Muscle of leg (tissue), 16 donors: ENCODE measurements around the gene SLC44A3. TPM values are rescaled to one million over a fixed set of nuclear protein-coding genes. Genes with fewer than 3 reads are reported as not detected.

Source experiments
- DNase-seq: peaks from one replicate; pipeline ENCODE4 v3.0.0; 2013
- H3K27ac ChIP-seq: one replicate; pipeline ENCODE4 v1.5.1; 2013; ENCODE audit warnings: mild to moderate bottlenecking, low read length, control low read depth
- H3K27me3 ChIP-seq: one replicate; pipeline ENCODE4 v1.6.1; 2013; ENCODE audit warnings: low read length; ENCODE audit not compliant: control insufficient read depth, insufficient read depth
- H3K36me3 ChIP-seq: one replicate; pipeline ENCODE4 v1.6.1; 2013; ENCODE audit warnings: low read length; ENCODE audit not compliant: control insufficient read depth, insufficient read depth
- H3K4me1 ChIP-seq: one replicate; pipeline ENCODE4 v1.6.1; 2013; ENCODE audit warnings: low read length; ENCODE audit not compliant: control insufficient read depth, insufficient read depth
- H3K4me3 ChIP-seq: one replicate; pipeline ENCODE4 v1.5.1; 2013; ENCODE audit warnings: low read length, control low read depth
- H3K9me3 ChIP-seq: replicated peaks from 2 replicates; pipeline ENCODE4 v1.6.1; 2013; ENCODE audit warnings: low read depth, low read length; ENCODE audit not compliant: control insufficient read depth
- WGBS: methylation state at CpG from one replicate; pipeline ENCODE4 v1.1.5; 2013; ENCODE audit warnings: missing lambda C conversion rate; ENCODE audit not compliant: insufficient coverage; 5-methylcytosine and 5-hydroxymethylcytosine counted together
- long read RNA-seq, 11 donors: transcript quantifications; one replicate each; lab custom pipeline, GENCODE V29; 2026
- polyA plus RNA-seq, 8 donors: library from polyadenylated mRNA; unstranded; fragments of 120-200 nt; gene quantifications; one replicate each; pipeline versions ENCODE4 v1.2.1 to v1.2.3, GENCODE V29; 2013; ENCODE audit warnings: inconsistent platforms in 1 of 8, low replicate concordance in 1 of 8; ENCODE audit not compliant: insufficient read length in 8 of 8, insufficient read depth in 1 of 8
- total RNA-seq: library from RNA; stranded (reverse); fragments of 120-200 nt; gene quantifications from one replicate; pipeline ENCODE4 v1.2.4, GENCODE V29; 2013

SLC44A3 gene, protein sequence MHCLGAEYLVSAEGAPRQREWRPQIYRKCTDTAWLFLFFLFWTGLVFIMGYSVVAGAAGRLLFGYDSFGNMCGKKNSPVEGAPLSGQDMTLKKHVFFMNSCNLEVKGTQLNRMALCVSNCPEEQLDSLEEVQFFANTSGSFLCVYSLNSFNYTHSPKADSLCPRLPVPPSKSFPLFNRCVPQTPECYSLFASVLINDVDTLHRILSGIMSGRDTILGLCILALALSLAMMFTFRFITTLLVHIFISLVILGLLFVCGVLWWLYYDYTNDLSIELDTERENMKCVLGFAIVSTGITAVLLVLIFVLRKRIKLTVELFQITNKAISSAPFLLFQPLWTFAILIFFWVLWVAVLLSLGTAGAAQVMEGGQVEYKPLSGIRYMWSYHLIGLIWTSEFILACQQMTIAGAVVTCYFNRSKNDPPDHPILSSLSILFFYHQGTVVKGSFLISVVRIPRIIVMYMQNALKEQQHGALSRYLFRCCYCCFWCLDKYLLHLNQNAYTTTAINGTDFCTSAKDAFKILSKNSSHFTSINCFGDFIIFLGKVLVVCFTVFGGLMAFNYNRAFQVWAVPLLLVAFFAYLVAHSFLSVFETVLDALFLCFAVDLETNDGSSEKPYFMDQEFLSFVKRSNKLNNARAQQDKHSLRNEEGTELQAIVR
- total RNA-seq, result 2.8 TPM
- polyA plus RNA-seq, result 1 to 10 TPM; 2.1 to 5.2 (median 3.7) TPM
- long read RNA-seq, donor 1, result 0 reads
- long read RNA-seq, donor 2, result 0 reads
- long read RNA-seq, donor 3, partial matches to known transcripts, result 0 of 1 reads
- long read RNA-seq, donor 3, other reads (novel, unspliced or antisense), result 0 of 1 reads
- long read RNA-seq, donor 4, partial matches to known transcripts, result 0 of 1 reads
- long read RNA-seq, donor 4, other reads (novel, unspliced or antisense), result 0 of 1 reads
- long read RNA-seq, donor 5, partial matches to known transcripts, result 0 of 1 reads
- long read RNA-seq, donor 5, other reads (novel, unspliced or antisense), result 0 of 1 reads
- long read RNA-seq, donor 6, partial matches to known transcripts, result 0 of 1 reads
- long read RNA-seq, donor 6, other reads (novel, unspliced or antisense), result 0 of 1 reads
- long read RNA-seq, donor 7, result 0 reads
- long read RNA-seq, donor 8, result 0 reads
- long read RNA-seq, donor 9, result 0 reads
- long read RNA-seq, donor 10, result 0 reads
- long read RNA-seq, donor 11, result 0 reads

DNA sequence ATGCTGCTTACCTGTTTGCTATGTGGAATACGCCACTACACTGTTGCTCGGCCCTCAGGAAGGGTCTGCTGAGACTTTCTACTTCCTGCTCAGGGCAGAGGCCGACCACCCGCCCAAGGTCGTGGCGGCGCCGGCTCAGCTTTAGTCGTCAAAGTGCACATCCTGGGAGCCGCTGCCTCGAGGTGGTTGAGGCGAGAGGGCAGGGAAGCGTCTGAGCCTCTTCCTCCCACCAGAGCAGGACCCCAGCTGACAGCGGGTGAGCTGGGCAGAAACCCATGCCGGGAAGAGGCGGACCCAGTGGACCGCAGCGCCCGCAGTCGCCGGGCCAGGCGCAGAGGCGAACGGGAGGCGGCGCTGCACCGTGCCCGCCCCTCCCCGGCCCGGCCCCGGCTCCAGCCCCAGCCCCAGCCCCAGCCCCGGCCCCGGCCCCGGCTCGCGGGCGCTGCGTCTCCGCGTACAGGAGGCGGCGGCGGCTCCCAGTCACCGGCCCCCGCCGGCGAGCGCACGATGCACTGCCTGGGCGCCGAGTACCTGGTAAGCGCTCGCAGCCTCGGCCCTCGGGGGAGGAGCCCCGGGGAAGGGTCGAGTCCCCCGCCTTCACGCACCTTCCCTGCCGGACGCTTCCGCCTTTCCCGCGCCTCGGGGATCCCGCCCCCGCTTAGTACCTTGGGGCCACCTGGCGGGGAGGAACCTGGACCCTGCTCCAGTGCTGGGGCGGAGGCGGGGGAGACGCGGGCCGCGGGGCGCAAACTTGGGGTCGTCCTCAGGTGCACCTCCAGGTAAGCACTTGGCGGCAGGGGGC is at the start of gene SLC44A3:
Gene SLC44A3 (plus strand): TSS at position 413 of the 802 bp plus-strand sequence. CDS start 95 bp downstream, at position 508.
- peak; percentile 66 for DNase-seq

DNA sequence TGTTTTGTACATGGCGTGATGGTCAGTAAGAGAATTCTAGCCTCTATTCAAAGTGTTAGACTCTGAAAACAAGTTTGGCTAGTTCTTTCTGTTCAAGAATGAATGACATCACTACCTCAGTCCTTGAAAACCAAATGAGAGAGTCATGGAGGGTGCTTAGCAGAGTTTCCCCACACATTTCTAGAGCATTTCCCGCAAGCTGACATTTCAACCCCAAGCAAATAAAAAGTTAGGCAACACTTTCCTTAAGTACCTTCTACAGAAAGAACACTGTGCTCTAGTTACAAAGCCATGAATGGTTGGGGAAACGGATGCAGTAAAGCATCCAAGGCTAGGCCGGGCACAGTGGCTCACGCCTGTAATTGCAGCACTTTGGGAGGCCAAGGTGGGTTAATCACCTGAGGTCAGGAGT is 47.9 kb upstream of the SLC44A3 start:
- WGBS, result 73% methylated on average over 3 of the region's 5 CpGs
- Histone ChIP-seq H3K4me1 (no peaks in the 10 kb centered on the region), H3K27ac (no peak overlapping the region), H3K36me3 (no peaks in the 10 kb centered on the region), H3K4me3 (no peak overlapping the region), H3K27me3 (no peaks in the 10 kb centered on the region), H3K9me3 (peaks cover 2% of the 10 kb centered on the region)
- DNase-seq, result no peak

More for the DNA sequence above, at the start of gene SLC44A3:
- Histone ChIP-seq H3K36me3 (no peaks in the 10 kb centered on the region), H3K4me3 (peak within 1 kb of the TSS; percentile 62), H3K4me1 (peaks cover 14% of the 10 kb centered on the region), H3K9me3 (no peaks in the 10 kb centered on the region), H3K27ac (no peak within 1 kb of the TSS), H3K27me3 (peaks cover 12% of the 10 kb centered on the region)
- WGBS, result under 1% methylated on average over 70 of the region's 77 CpGs

DNA sequence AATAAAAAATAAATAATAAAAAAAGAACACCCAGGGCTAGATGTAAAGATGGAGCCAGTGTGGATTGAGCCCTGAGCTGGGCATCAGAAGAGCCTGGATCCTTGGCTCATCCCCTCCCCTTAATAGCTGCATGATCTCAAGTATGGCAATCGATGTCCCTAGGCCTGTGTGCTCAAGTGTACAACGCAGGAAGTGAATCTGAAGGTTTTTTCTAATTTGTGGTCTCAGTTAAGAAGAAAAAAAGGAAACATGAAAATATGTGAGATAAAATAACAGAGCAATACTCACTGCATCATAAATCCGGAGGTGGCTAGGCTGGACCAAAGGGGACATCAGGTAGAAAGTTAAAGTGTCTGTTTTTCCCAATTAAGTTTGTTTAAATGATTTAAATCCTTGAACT is 47.3 kb upstream of the SLC44A3 start:
- no peaks in the 10 kb centered on the region for H3K4me1 ChIP-seq
- no peaks in the 10 kb centered on the region for H3K27me3 ChIP-seq
- no CpG with 5 or more reads among the region's 3 CpGs for WGBS
- DNase-seq, result no peak
- no peak overlapping the region for H3K4me3 ChIP-seq
- H3K9me3 ChIP-seq, result peaks cover 2% of the 10 kb centered on the region
- H3K36me3 ChIP-seq, result no peaks in the 10 kb centered on the region
- H3K27ac ChIP-seq, result no peak overlapping the region

DNA sequence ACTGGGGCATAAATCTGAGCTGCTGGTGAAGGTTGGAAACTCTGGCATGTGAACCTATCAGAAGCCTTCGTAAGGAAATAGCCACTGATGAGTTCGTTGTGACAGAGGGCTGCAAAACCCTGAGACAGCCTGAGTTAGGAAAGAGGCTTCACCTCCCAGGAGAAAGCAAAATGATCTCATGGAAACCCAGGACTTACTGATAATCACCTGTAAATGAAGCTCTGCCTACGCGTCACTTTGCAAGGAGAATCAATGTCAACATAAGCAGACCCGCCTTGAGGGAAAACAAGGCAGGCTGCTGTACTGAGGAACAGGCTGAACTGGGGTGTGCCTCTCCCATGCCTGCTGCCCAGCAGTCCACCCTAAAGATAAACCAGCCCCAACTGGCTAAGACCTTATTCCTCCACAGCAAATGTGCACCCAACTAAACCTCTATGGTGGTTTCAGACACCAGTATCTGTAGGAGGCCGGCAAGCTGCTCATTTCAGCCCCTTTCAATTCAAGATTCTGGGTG is 46.8 kb upstream of the SLC44A3 start:
- no peak for DNase-seq
- Histone ChIP-seq H3K9me3 (peaks cover 2% of the 10 kb centered on the region), H3K4me3 (no peak overlapping the region), H3K4me1 (no peaks in the 10 kb centered on the region), H3K27ac (no peak overlapping the region), H3K27me3 (no peaks in the 10 kb centered on the region), H3K36me3 (no peaks in the 10 kb centered on the region)
- WGBS, result 77% methylated on average over 4 of the region's 6 CpGs

DNA sequence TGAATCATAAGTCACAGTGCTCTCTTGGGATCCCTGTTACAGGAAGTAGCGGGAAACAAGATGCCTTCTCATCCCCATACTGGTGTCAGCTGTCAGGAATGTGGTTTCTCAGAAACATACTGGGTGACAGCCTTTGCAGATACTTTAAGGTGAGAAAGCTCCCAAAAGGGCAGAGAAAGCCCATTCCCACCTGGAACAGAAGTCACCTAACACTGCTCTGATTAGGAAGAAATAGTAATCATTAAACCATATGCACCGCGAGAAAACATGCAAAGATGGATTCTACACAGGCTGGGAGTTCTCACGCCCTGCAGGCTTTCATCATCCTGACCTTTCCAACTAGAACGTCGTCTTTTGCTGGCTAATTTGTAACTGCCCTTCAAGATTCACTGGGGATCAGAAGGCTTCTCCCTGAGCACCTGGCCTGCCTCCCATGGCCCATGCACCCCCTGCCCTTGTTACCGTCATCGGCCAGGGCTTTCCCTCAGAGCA is 46.2 kb upstream of the SLC44A3 start:
- Histone ChIP-seq H3K27me3 (no peaks in the 10 kb centered on the region), H3K36me3 (no peaks in the 10 kb centered on the region), H3K9me3 (peaks cover 2% of the 10 kb centered on the region), H3K4me3 (no peak overlapping the region), H3K4me1 (no peaks in the 10 kb centered on the region), H3K27ac (no peak overlapping the region)
- 47% methylated on average over 5 of the region's 8 CpGs for WGBS
- DNase-seq, result no peak

DNA sequence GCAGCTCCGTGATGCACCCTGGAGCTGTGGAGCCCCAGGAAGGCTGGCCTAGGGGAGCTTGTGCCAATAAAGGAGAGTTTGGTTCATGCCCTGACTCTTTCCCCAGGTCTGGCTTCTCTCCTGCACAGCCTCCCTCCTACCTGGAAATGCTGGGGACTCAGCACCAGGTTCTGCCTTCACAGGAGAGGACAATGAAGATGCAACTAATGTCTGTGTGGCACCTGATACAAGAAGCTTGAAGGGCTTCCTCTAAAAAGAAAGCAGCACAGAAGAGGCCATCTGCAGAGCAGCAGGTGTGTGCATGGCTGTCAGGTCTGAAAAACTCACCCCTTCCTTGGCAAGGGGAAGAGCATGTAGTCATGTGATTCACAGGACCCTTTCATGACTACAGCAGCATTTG is 43.7 kb upstream of the SLC44A3 start:
- Histone ChIP-seq H3K9me3 (peaks cover 2% of the 10 kb centered on the region), H3K36me3 (no peaks in the 10 kb centered on the region), H3K27me3 (no peaks in the 10 kb centered on the region), H3K4me3 (no peak overlapping the region), H3K4me1 (no peaks in the 10 kb centered on the region), H3K27ac (no peak overlapping the region)
- WGBS, result no CpG with 5 or more reads among the region's 1 CpG
- no peak for DNase-seq

DNA sequence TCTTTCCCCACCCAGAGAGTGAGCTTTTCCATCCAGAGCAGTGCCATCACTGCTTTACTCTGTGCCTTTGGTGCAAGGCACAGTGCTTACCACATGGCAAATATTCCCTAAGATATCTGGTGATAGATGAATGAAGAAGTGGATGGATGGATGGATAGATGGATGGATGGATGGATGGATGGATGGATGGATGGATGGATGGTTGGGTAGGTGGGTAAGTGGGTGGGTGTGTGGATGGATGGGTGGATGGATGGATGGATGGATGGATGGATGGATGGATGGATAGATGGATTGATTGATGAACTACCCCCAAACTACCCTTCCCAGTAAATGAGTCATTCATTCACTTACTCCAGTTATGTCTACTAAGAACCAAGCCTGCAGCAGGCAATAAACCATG is 42.9 kb upstream of the SLC44A3 start:
- H3K27ac ChIP-seq, result no peak overlapping the region
- DNase-seq, result no peak
- no peaks in the 10 kb centered on the region for H3K27me3 ChIP-seq
- no peak overlapping the region for H3K4me3 ChIP-seq
- H3K36me3 ChIP-seq, result no peaks in the 10 kb centered on the region
- H3K9me3 ChIP-seq, result peaks cover 2% of the 10 kb centered on the region
- H3K4me1 ChIP-seq, result no peaks in the 10 kb centered on the region

DNA sequence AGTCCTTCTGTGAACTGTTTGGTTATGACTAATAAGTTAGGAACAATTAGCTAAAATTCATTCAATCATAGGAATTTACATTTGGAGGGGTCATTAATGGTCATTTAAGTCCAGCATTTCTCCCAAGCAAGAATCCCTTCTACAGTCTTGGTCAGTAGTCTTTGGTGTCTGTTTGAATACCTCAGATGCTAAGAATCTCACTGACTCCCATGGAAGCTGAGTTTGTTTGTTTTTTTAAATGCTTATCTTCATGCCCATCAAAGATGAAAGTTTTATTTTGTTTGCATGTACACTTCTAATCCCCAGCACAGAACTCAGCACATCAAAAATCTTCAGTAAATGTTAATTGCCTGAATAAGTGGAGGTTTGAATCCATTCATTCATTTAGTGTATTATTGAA is 41.3 kb upstream of the SLC44A3 start:
- no peaks in the 10 kb centered on the region for H3K36me3 ChIP-seq
- H3K27ac ChIP-seq, result no peak overlapping the region
- DNase-seq, result no peak
- no peaks in the 10 kb centered on the region for H3K27me3 ChIP-seq
- peaks cover 2% of the 10 kb centered on the region for H3K9me3 ChIP-seq
- no peak overlapping the region for H3K4me3 ChIP-seq
- peaks cover 6% of the 10 kb centered on the region for H3K4me1 ChIP-seq
